22Rv1 (cell line): ENCODE measurements around the gene MXD4.

Source experiments
- CTCF ChIP-seq: fragments of 450-650 bp; IDR thresholded peaks from 2 replicates; pipeline ENCODE4 v1.5.1; 2017; ENCODE audit warnings: mild to moderate bottlenecking
- ZFX ChIP-seq: fragments of 450-650 bp; IDR thresholded peaks from 2 replicates; pipeline ENCODE4 v1.6.1; 2017; ENCODE audit warnings: antibody characterized with exemption, borderline replicate concordance

GRCh38 chr4:2301225-2301642 lies 39.3 kb upstream of the MXD4 start:
- no peak for TF ChIP-seq CTCF
- TF ChIP-seq ZFX, result no peak
